Panc1 (cell line): Measurements from ENCODE around the gene SLC11A2.

Experiments used
- POLR2AphosphoS5 ChIP-seq: IDR thresholded peaks from 2 replicates; pipeline ENCODE4 v1.6.1; 2012; ENCODE audit warnings: mild to moderate bottlenecking, low read depth, low read length, moderate library complexity
- TF ChIP-seq, protein P1 (sequence below): fragments of 450-650 bp; IDR thresholded peaks from 2 replicates; pipeline ENCODE4 v1.5.1; 2017; ENCODE audit warnings: mild to moderate bottlenecking

DNA sequence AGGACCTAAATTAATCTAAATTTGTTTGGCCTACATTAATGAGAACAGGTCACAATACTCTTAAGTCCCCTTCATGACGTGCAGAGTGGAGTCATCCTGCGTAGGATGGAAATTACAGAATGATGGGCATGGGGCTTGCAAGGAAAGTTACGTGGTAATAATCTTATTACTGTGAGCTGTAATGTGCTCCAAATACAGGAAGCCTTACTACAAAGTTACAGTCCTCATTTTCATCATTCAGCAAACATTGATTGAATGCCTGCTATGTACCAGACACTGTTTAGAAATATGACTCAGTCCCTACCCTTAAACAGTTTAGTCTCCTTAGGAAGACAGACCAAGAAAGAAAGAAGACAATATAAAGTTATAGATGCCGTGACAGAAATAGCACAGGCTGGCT is 64.5 kb downstream of the SLC11A2 start:
- TF ChIP-seq, protein P1, sequence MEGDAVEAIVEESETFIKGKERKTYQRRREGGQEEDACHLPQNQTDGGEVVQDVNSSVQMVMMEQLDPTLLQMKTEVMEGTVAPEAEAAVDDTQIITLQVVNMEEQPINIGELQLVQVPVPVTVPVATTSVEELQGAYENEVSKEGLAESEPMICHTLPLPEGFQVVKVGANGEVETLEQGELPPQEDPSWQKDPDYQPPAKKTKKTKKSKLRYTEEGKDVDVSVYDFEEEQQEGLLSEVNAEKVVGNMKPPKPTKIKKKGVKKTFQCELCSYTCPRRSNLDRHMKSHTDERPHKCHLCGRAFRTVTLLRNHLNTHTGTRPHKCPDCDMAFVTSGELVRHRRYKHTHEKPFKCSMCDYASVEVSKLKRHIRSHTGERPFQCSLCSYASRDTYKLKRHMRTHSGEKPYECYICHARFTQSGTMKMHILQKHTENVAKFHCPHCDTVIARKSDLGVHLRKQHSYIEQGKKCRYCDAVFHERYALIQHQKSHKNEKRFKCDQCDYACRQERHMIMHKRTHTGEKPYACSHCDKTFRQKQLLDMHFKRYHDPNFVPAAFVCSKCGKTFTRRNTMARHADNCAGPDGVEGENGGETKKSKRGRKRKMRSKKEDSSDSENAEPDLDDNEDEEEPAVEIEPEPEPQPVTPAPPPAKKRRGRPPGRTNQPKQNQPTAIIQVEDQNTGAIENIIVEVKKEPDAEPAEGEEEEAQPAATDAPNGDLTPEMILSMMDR = no peak
- no peak for TF ChIP-seq POLR2AphosphoS5
